Activated gamma-delta T cell (primary cell): ENCODE results near the gene PEX5L.

Experiments
- DNase-seq: peaks from one replicate; lab custom pipeline; 2025; lab: John Stamatoyannopoulos, UW

The PEX5L gene

GRCh38 chr3:179771797-179772196 lies 264.9 kb downstream of the PEX5L start:
- DNase-seq, result no peak

GRCh38 chr3:179769411-179770247 lies 267.1 kb downstream of the PEX5L start:
- DNase-seq, result no peak

DNA sequence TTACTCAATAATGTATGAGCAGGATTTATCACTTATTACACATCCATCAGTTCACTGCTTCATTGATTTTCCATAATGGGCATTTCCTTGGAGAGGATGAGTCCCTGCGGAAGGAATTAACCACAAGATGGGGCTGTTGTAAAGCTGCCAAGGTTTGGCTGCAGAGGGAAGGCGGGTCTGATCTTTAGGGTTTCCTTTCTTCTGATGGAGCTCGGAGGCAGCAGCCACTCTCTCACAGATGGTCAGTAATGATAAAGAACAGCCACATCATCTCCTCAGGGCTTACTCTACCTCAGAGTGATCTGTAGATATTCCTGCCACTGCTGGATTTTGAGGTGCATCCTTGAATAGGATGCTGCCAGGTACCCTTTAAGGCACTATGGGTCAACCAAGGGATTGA lies 268.7 kb downstream of the PEX5L start:
- no peak for DNase-seq

DNA sequence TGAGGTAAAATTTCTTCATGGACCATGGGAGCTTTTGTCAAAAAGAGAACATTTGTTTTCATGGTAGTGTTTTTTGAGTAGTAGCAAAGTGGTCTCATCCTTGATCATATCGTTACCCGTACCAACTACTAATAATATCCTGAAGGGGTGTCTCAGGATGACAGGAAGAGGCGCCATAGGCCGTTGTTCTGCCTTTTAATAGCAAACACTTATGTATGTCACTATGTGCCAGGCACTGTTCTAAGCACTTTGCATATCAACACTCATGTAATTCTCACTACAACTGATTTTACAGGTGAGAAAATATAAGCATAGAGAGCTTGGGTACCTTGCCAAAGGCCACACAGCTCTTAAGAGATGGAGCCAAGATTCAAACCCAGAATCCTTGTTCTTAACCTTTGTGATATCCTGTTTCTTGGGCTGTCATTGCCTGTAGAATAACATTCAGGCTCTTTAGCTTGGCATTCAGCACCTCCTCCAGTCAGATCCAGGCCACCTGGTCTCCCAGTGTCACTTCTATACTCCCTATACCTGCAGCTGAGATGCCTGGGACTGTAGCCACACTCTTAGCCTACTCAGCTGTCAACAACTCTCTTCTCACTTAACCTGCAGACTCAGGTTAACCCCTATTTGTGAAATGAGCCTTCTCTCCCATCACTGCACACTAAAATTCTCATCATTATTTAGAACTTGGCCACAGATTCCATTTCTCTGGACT lies 270.2 kb downstream of the PEX5L start:
- DNase-seq, result no peak

DNA sequence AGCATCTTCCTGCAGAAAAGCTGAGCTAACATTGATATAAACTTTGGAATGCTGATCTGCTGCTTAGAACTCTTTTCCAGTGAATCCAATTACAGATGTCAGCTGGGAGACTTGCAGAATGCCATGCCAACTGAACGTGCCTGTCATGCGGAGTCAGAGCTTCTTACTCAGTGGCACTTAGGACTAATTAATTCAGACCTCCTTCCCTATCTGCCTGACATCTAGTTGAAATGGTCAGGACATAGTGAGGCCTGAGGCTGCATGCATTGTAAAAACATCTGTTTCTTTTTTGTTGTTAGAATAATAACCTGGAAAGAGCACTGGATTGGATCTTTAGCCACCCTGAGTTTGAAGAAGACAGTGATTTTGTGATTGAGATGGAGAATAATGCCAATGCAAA lies 271.3 kb downstream of the PEX5L start:
- no peak for DNase-seq

DNA sequence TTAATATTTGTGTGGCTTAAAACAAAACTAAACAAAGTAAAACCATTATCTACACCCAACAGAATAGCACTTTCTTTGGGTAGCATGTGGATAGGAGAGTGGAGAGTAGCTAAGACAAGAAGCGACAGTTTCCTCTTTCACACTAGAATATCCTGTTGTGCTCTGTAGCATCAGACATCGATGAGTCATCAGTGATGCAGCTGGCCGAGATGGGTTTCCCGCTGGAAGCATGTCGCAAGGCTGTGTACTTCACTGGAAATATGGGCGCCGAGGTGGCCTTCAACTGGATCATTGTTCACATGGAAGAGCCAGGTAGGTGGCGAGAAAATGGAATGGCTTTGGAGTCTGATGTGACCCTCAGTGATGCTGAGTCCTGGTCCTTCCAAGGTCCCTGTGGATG lies 275.8 kb downstream of the PEX5L start:
- DNase-seq, result no peak

DNA sequence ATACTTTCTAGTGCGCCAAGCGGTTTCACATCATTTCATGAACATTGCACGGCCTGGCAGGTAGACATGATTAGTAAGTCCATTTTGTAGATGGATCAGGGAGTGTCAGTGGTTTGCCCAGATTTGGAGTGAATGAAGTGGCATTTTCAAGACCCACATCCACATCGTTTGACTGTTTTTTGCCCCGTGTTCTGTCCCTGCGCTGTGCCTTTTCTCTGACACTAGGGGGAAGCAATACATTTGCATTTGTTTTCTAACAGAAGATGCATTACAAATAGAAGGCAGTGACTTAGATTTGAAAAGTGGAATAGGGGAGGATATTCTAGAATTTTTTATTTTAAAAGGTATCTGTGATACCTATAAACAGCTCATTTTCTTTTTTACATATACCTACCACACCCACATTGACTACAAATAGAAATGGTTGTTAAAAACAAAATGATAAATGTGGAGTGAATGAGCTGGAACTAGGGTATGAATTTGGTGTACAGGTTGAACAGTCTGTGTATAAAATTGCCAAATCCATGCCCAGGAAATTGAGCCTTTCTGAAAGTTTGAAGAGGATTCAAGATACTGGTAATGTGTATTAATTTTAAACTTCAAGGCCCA lies 285.9 kb downstream of the PEX5L start:
- DNase-seq, result no peak

DNA sequence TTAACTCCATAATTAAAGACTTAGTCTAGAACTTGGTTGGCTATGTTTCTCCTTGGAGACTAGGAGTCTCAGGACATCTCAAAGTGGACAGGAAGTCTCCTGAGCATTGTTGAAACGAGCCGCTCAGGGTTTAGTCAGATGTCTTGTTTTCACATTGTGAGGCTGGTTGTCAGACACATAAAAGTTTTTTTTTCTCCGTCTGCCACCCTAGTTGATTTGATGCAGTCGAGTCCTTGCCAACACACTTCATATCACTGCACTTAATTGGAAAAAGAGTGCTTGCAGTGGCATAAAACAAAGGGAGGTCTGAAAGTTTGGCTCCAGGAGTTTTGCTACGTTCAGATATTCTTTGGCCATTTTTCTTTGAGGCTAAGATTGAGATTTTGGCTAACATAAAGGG lies 291.0 kb downstream of the PEX5L start:
- DNase-seq, result no peak

DNA sequence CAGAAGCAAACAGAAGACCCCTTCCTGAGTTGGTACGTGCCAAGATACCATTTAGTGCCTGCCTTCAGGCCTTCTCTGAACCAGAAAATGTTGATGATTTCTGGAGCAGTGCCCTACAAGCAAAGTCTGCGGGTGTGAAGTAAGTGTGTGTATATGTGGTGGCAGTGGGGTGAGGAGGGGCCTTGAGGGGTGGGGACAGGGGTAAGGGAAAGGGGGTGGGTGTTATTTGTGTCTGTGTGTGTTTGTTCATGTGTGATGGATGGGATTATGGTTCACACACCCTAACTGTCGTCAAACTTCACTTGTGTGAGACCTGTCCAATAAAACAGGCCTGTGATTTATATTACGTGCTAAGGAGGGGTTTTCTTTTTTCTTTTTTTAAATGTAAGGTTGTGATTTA lies 291.7 kb downstream of the PEX5L start:
- no peak for DNase-seq
